PC-3 (cell line): ENCODE measurements around the gene BCAS3. TPM values are rescaled to one million over a fixed set of nuclear protein-coding genes. Genes with fewer than 3 reads are reported as not detected.

ENCODE experiments used
- ATAC-seq: fragments of 200-7000 bp; cut with Tn5 transposase; 2 replicates; pipeline ENCODE4 v1.9.1; 2020; ENCODE audit warnings: mild to moderate bottlenecking, moderate library complexity
- BruUV-seq: library from RNA; stranded (reverse); fragments of 400-500 nt; replicated peaks from 2 replicates; lab custom pipeline; 2021; lab: Mats Ljungman, UMichigan
- CTCF ChIA-PET: fragments of 300-600 bp; sonication (Branson Sonifier 250); formaldehyde crosslinking; loops from one replicate; lab custom pipeline; 2022; ENCODE audit warnings: antibody characterized with exemption; lab: Charles Lee
- POLR2A ChIA-PET: fragments of 300-600 bp; sonication (Branson Sonifier 250); formaldehyde crosslinking; loops from one replicate; lab custom pipeline; 2022; ENCODE audit warnings: antibody characterized with exemption; ENCODE audit not compliant: unreplicated experiment; lab: Charles Lee
- DNase-seq: peaks from one replicate; pipeline ENCODE4 v3.0.0-alpha.2; 2015
- H2AFZ ChIP-seq: fragments of 300-600 bp; sonication (generic); 2 replicates; pipeline ENCODE4 v1.6.0; 2016; ENCODE audit warnings: antibody characterized with exemption, low read length
- H3F3A ChIP-seq: fragments of 300-600 bp; sonication (generic); one replicate; pipeline ENCODE4 v1.6.0; 2017; ENCODE audit warnings: antibody characterized with exemption, low read length, control low read depth, mild to moderate bottlenecking; ENCODE audit not compliant: unreplicated experiment
- H3K27ac ChIP-seq: fragments of 300-600 bp; sonication (generic); 2 replicates; pipeline ENCODE4 v1.5.1; 2016; ENCODE audit warnings: mild to moderate bottlenecking, low read length
- H3K27me3 ChIP-seq: fragments of 300-600 bp; sonication (generic); 2 replicates; pipeline ENCODE4 v1.6.1; 2016; ENCODE audit warnings: low read length, mixed read lengths
- H3K36me3 ChIP-seq: fragments of 300-600 bp; sonication (generic); 2 replicates; pipeline ENCODE4 v1.6.1; 2016; ENCODE audit warnings: low read depth, mixed run types, low read length, mixed read lengths
- H3K4me1 ChIP-seq: fragments of 300-600 bp; sonication (generic); 2 replicates; pipeline ENCODE4 v1.5.1; 2016; ENCODE audit warnings: low read length; ENCODE audit not compliant: insufficient read depth
- H3K4me2 ChIP-seq: fragments of 300-600 bp; sonication (generic); 2 replicates; pipeline ENCODE4 v1.6.0; 2016; ENCODE audit warnings: low read length
- H3K4me3 ChIP-seq: fragments of 300-600 bp; sonication (generic); 2 replicates; pipeline ENCODE4 v1.5.1; 2016; ENCODE audit warnings: mild to moderate bottlenecking, low read length, mixed read lengths
- H3K79me2 ChIP-seq: fragments of 300-600 bp; sonication (generic); 2 replicates; pipeline ENCODE4 v1.6.1; 2017; ENCODE audit warnings: low read length, mixed read lengths
- H3K9ac ChIP-seq: fragments of 300-600 bp; sonication (generic); 2 replicates; pipeline ENCODE4 v1.6.0; 2016; ENCODE audit warnings: mild to moderate bottlenecking, low read length
- H3K9me2 ChIP-seq: fragments of 300-600 bp; sonication (generic); replicated peaks from 2 replicates; pipeline ENCODE4 v1.6.1; 2016; ENCODE audit warnings: mixed run types, low read length, mixed read lengths
- H3K9me3 ChIP-seq: fragments of 300-600 bp; sonication (generic); 2 replicates; pipeline ENCODE4 v1.6.1; 2016; ENCODE audit warnings: low read length, mixed read lengths
- H4K20me1 ChIP-seq: fragments of 300-600 bp; sonication (generic); 2 replicates; pipeline ENCODE4 v1.6.1; 2016; ENCODE audit warnings: low read length, mixed read lengths
- EZH2 ChIP-seq: fragments of 300-600 bp; sonication (generic); IDR thresholded peaks from one replicate; pipeline ENCODE4 v1.6.1; 2017; ENCODE audit warnings: antibody characterized with exemption, mild to moderate bottlenecking, low read length; ENCODE audit not compliant: unreplicated experiment
- EZH2phosphoT487 ChIP-seq: fragments of 300-600 bp; sonication (generic); IDR thresholded peaks from 2 replicates; pipeline ENCODE4 v1.6.1; 2018; ENCODE audit warnings: mild to moderate bottlenecking, antibody characterized with exemption, low read length, borderline replicate concordance
- intact Hi-C: fragments of 100-400 bp; cut with micrococcal nuclease; formaldehyde crosslinking; loops from 2 replicates; pipeline ENCODE4 v1.9.0; 2023
- total RNA-seq: library from RNA; depleted of rRNA; stranded (reverse); fragments of >200 nt; gene quantifications from 2 replicates; pipeline ENCODE4 v1.2.3, GENCODE V29; 2014
- TF ChIP-seq, protein P1 (sequence below): fragments of 300-600 bp; sonication (generic); conservative IDR thresholded peaks from 2 replicates; pipeline ENCODE4 v1.5.1; 2017; ENCODE audit warnings: antibody characterized with exemption, low read depth, mild to moderate bottlenecking, low read length

The BCAS3 gene
- total RNA-seq, 1 experiment from 2014 or later, result 25.9 TPM

DNA sequence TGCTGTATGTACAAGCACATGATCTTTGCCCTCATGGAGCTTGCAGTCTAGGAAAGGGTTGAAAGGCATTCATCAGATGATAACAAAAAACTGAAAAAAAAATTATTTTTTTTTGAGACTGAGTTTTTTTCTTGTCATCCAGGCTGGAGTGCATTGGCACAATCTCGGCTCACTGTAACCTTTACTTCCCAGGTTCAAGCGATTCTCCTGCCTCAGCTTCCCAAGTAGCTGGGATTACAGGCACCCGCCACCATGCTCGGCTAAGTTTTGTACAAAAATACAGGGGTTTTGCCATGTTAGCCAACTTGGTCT, 38.7 kb upstream of the BCAS3 start:
- intact Hi-C loops, result loop anchor here (2.0 to 10.0 kb wide), 3 partner anchors 114 to 202 kb away; no protein-coding TSS in a partner anchor
- Histone ChIP-seq H3K4me1 (peaks cover 13% of the 10 kb centered on the region), H3K9me2 (no peaks in the 10 kb centered on the region), H3K4me3 (no peak overlapping the region), H3K27ac (no peak overlapping the region), H3K79me2 (peaks cover 19% of the 10 kb centered on the region; the same call in 1 of the 2 replicates), H3K9ac (no peak overlapping the region), H3K9me3 (no peaks in the 10 kb centered on the region), H3K27me3 (no peaks in the 10 kb centered on the region), H3F3A (peaks cover 3% of the 10 kb centered on the region), H4K20me1 (peaks cover 5% of the 10 kb centered on the region; the same call in 1 of the 2 replicates), H2AFZ (no peak overlapping the region), H3K4me2 (no peak overlapping the region), H3K36me3 (peaks cover 9% of the 10 kb centered on the region; the same call in 1 of the 2 replicates)
- BruUV-seq, result no TSS peak
- POLR2A ChIA-PET, result interaction anchor here (0.7 kb wide), 1 partner anchor 185 kb away, joined by 4 read pairs; no protein-coding TSS in a partner anchor
- no peak for DNase-seq
- CTCF ChIA-PET, result interaction anchor here (0.6 to 1.7 kb wide), 4 partner anchors 12 to 1015 kb away, joined by 3 to 12 read pairs (median 4); no protein-coding TSS in a partner anchor
- no peak for ATAC-seq
- TF ChIP-seq, protein P1, sequence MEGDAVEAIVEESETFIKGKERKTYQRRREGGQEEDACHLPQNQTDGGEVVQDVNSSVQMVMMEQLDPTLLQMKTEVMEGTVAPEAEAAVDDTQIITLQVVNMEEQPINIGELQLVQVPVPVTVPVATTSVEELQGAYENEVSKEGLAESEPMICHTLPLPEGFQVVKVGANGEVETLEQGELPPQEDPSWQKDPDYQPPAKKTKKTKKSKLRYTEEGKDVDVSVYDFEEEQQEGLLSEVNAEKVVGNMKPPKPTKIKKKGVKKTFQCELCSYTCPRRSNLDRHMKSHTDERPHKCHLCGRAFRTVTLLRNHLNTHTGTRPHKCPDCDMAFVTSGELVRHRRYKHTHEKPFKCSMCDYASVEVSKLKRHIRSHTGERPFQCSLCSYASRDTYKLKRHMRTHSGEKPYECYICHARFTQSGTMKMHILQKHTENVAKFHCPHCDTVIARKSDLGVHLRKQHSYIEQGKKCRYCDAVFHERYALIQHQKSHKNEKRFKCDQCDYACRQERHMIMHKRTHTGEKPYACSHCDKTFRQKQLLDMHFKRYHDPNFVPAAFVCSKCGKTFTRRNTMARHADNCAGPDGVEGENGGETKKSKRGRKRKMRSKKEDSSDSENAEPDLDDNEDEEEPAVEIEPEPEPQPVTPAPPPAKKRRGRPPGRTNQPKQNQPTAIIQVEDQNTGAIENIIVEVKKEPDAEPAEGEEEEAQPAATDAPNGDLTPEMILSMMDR, result peak; percentile 6; the same call in 1 of the 2 replicates
- no peak for TF ChIP-seq EZH2

DNA sequence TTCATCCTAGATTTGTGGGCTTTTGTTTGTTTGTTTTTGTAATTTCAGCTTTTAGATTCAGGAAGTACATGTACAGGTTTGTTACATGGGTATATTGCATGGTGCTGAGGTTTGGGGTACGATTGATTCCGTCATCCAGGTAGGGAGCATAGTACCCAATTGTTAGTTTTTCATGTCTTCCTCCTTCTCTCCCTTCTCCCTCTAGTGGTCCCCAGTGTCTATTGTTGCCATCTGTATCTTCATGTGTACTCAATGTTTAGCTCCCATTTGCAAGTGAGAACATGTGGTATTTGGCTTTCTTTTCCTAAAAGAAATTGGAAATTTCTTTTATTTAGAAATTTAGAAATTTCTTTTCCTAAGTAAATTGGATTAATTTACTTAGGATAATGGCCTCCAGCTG, 37.1 kb upstream of the BCAS3 start:
- intact Hi-C loops, result no loop called here
- no peak overlapping the region for H3K4me3 ChIP-seq
- H3F3A ChIP-seq, result peaks cover 3% of the 10 kb centered on the region
- peaks cover 13% of the 10 kb centered on the region for H3K4me1 ChIP-seq
- BruUV-seq, result no TSS peak
- no peak overlapping the region for H3K27ac ChIP-seq
- H3K9ac ChIP-seq, result no peak overlapping the region
- peaks cover 7% of the 10 kb centered on the region; the same call in 1 of the 2 replicates for H3K36me3 ChIP-seq
- H3K27me3 ChIP-seq, result no peaks in the 10 kb centered on the region
- CTCF ChIA-PET, result interaction anchor here (0.6 to 1.5 kb wide), 5 partner anchors 31 to 114 kb away, joined by 3 to 24 read pairs (median 3); partner anchors contain the start of gene APPBP2
- TF ChIP-seq, protein P1, result peak; percentile 69
- no peak for TF ChIP-seq EZH2phosphoT487
- TF ChIP-seq EZH2, result no peak
- no peaks in the 10 kb centered on the region for H3K9me2 ChIP-seq
- no peaks in the 10 kb centered on the region for H3K9me3 ChIP-seq
- DNase-seq, result peak; percentile 45
- peaks cover 19% of the 10 kb centered on the region; the same call in 1 of the 2 replicates for H3K79me2 ChIP-seq
- H2AFZ ChIP-seq, result no peak overlapping the region
- peaks cover 5% of the 10 kb centered on the region; the same call in 1 of the 2 replicates for H4K20me1 ChIP-seq
- ATAC-seq, result peak; percentile 53; the same call in 1 of the 2 replicates
- POLR2A ChIA-PET, result interaction anchor here (1.0 kb wide), 1 partner anchor 114 kb away, joined by 6 read pairs; the partner anchor contains the start of gene APPBP2
- H3K4me2 ChIP-seq, result no peak overlapping the region

DNA sequence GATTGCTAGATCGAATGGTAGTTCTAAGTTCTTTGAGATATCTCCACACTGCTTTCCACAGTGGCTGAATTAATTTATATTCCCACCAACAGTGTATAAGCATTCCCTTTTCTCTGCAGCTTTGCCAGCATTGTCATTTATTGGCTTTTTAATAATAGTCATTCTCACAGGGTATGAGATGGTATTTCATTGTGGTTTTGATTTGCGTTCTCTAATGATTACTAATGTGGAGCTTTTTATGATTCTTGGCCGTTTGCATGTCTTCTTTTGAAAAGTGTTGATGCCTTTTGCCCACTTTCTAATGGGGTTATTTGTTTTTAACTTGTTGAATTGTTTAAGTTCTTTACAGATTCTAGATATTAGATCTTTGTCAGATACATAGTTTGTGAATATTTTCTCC, 36.5 kb upstream of the BCAS3 start:
- Histone ChIP-seq H3K79me2 (peaks cover 19% of the 10 kb centered on the region; the same call in 1 of the 2 replicates), H3K9me3 (no peaks in the 10 kb centered on the region), H2AFZ (no peak overlapping the region), H3K4me3 (no peak overlapping the region), H3K9me2 (no peaks in the 10 kb centered on the region), H3K27ac (peak overlapping the region; percentile 25), H4K20me1 (peaks cover 5% of the 10 kb centered on the region; the same call in 1 of the 2 replicates), H3F3A (peaks cover 3% of the 10 kb centered on the region), H3K4me1 (peaks cover 13% of the 10 kb centered on the region), H3K36me3 (0 out of 2 replicates have a peak, but pooled peaks cover 2% of the 10 kb centered on the region), H3K9ac (no peak overlapping the region), H3K27me3 (no peaks in the 10 kb centered on the region), H3K4me2 (peak overlapping the region; percentile 18; the same call in 1 of the 2 replicates)
- BruUV-seq, result no TSS peak
- ChIA-PET CTCF (interaction anchor here (0.6 to 1.5 kb wide), 5 partner anchors 32 to 115 kb away, joined by 3 to 24 read pairs (median 3); partner anchors contain the start of genes APPBP2 and PPM1D), POLR2A (interaction anchor here (0.7 to 1.0 kb wide), 2 partner anchors 115 to 318 kb away, joined by 5 to 6 read pairs; partner anchors contain the start of gene APPBP2)
- ATAC-seq (peak; percentile 44; the same call in 1 of the 2 replicates), DNase-seq (peak; percentile 60)
- TF ChIP-seq EZH2phosphoT487, result no peak
- intact Hi-C loops, result no loop called here
